Activated naive CD4-positive, alpha-beta T cell treated with anti-CD3 and anti-CD28 coated beads, Interleukin-2, amount 10 ng/mL, durations not matched to agents 7 days and 5 days (primary cell): ENCODE results near the gene C4A.
"Not testable (repeated sequence)": the region's sequence is repeated elsewhere in the genome, so short reads cannot be mapped to it uniquely, and the experiment has no call there.

Experiments used
- CTCF ChIA-PET: fragments of 350-600 bp; sonication (Branson Sonifier 250); formaldehyde crosslinking; loops from one replicate; lab custom pipeline; 2021; ENCODE audit warnings: antibody characterized with exemption; lab: Charles Lee
- DNase-seq: peaks from one replicate; pipeline ENCODE4 v3.0.0-alpha.2; 2020
- H3K27ac Mint-ChIP-seq: one replicate; pipeline ENCODE4 v1.8.0; 2021; ENCODE audit warnings: mild to moderate bottlenecking, moderate library complexity, mixed read lengths
- H3K27me3 Mint-ChIP-seq: one replicate; pipeline ENCODE4 v1.8.0; 2021; ENCODE audit warnings: mild to moderate bottlenecking, mixed read lengths
- H3K36me3 Mint-ChIP-seq: one replicate; pipeline ENCODE4 v1.8.0; 2021; ENCODE audit warnings: mixed read lengths
- H3K4me1 Mint-ChIP-seq: one replicate; pipeline ENCODE4 v1.8.0; 2021; ENCODE audit warnings: mixed read lengths
- H3K4me3 Mint-ChIP-seq: one replicate; pipeline ENCODE4 v1.8.0; 2021; ENCODE audit warnings: mild to moderate bottlenecking, moderate library complexity, mixed read lengths
- H3K9me3 Mint-ChIP-seq: one replicate; pipeline ENCODE4 v1.8.0; 2021; ENCODE audit warnings: mixed read lengths

C4A gene

GRCh38 chr6:31981744-31982143, at the start of gene C4A:
Gene C4A, plus strand, starts transcription at chr6:31982057. Its CDS starts 51 bp downstream, at chr6:31982108.
- H3K27me3 Mint-ChIP-seq, DNase-seq, H3K4me3 Mint-ChIP-seq, CTCF ChIA-PET, H3K9me3 Mint-ChIP-seq, H3K36me3 Mint-ChIP-seq, H3K27ac Mint-ChIP-seq: not testable (repeated sequence)
- peaks cover 19% of the 10 kb centered on the region for H3K4me1 Mint-ChIP-seq

GRCh38 chr6:31932137-31932536, 49.7 kb upstream of the C4A start:
- H3K27ac Mint-ChIP-seq, H3K4me1 Mint-ChIP-seq, H3K36me3 Mint-ChIP-seq, H3K4me3 Mint-ChIP-seq, H3K9me3 Mint-ChIP-seq, CTCF ChIA-PET, DNase-seq: not testable (repeated sequence)
- peaks cover 29% of the 10 kb centered on the region for H3K27me3 Mint-ChIP-seq

- Mint-ChIP-seq H3K4me1 (no peaks in the 10 kb centered on the region), H3K4me3 (no peak overlapping the region), H3K9me3 (no peaks in the 10 kb centered on the region), H3K27ac (no peak overlapping the region), H3K36me3 (no peaks in the 10 kb centered on the region), H3K27me3 (peaks cover 21% of the 10 kb centered on the region)
- no peak for DNase-seq
- CTCF ChIA-PET, result no interaction called here
These were observed 48.3 kb upstream of the C4A start for GRCh38 chr6:31933537-31933936.

- Mint-ChIP-seq H3K27ac (no peak overlapping the region), H3K36me3 (no peaks in the 10 kb centered on the region), H3K9me3 (no peaks in the 10 kb centered on the region), H3K4me3 (no peak overlapping the region), H3K27me3 (peaks cover 25% of the 10 kb centered on the region), H3K4me1 (no peaks in the 10 kb centered on the region)
- DNase-seq, result no peak
- CTCF ChIA-PET, result no interaction called here
These were observed 46.8 kb upstream of the C4A start for GRCh38 chr6:31935021-31935420.

- CTCF ChIA-PET, result no interaction called here
- H3K4me1 Mint-ChIP-seq, result no peaks in the 10 kb centered on the region
- H3K27ac Mint-ChIP-seq, result no peak overlapping the region
- no peaks in the 10 kb centered on the region for H3K9me3 Mint-ChIP-seq
- H3K27me3 Mint-ChIP-seq, result peaks cover 33% of the 10 kb centered on the region
- no peak overlapping the region for H3K4me3 Mint-ChIP-seq
- no peak for DNase-seq
- H3K36me3 Mint-ChIP-seq, result no peaks in the 10 kb centered on the region
These were observed 46.0 kb upstream of the C4A start for GRCh38 chr6:31935823-31936222.

GRCh38 chr6:31940256-31940664, 41.6 kb upstream of the C4A start:
- H3K9me3 Mint-ChIP-seq, result no peaks in the 10 kb centered on the region
- H3K4me1 Mint-ChIP-seq, result peaks cover under 1% of the 10 kb centered on the region
- no peaks in the 10 kb centered on the region for H3K36me3 Mint-ChIP-seq
- no peak overlapping the region for H3K27ac Mint-ChIP-seq
- CTCF ChIA-PET, result interaction anchor here (4.0 kb wide), 1 partner anchor 12 kb away, joined by 18 read pairs; no protein-coding TSS in a partner anchor
- DNase-seq, result no peak
- peaks cover 60% of the 10 kb centered on the region for H3K27me3 Mint-ChIP-seq
- no peak overlapping the region for H3K4me3 Mint-ChIP-seq

- no peak for DNase-seq
- no peaks in the 10 kb centered on the region for H3K36me3 Mint-ChIP-seq
- H3K27ac Mint-ChIP-seq, result no peak overlapping the region
- peaks cover 6% of the 10 kb centered on the region for H3K4me1 Mint-ChIP-seq
- peaks cover 69% of the 10 kb centered on the region for H3K27me3 Mint-ChIP-seq
- CTCF ChIA-PET, result interaction anchor here (0.8 kb wide), 1 partner anchor 26 kb away, joined by 3 read pairs; no protein-coding TSS in a partner anchor
- no peaks in the 10 kb centered on the region for H3K9me3 Mint-ChIP-seq
- H3K4me3 Mint-ChIP-seq, result no peak overlapping the region
These were observed 38.1 kb upstream of the C4A start for GRCh38 chr6:31943742-31944141.

- CTCF ChIA-PET, result interaction anchor here (0.6 kb wide), 1 partner anchor 9 kb away, joined by 3 read pairs; no protein-coding TSS in a partner anchor
- Mint-ChIP-seq H3K9me3 (no peaks in the 10 kb centered on the region), H3K36me3 (no peaks in the 10 kb centered on the region), H3K27ac (no peak overlapping the region), H3K4me3 (no peak overlapping the region), H3K27me3 (peaks cover 64% of the 10 kb centered on the region), H3K4me1 (peaks cover 6% of the 10 kb centered on the region)
- DNase-seq, result no peak
These were observed 36.7 kb upstream of the C4A start for GRCh38 chr6:31945154-31945506.

- peaks cover 58% of the 10 kb centered on the region for H3K27me3 Mint-ChIP-seq
- H3K4me3 Mint-ChIP-seq, result no peak within 1 kb of the TSS
- H3K4me1 Mint-ChIP-seq, result peaks cover 6% of the 10 kb centered on the region
- CTCF ChIA-PET, result interaction anchor here (0.6 kb wide), 1 partner anchor 9 kb away, joined by 3 read pairs; no protein-coding TSS in a partner anchor
- no peak within 1 kb of the TSS for H3K27ac Mint-ChIP-seq
- H3K9me3 Mint-ChIP-seq, result no peaks in the 10 kb centered on the region
- peaks cover under 1% of the 10 kb centered on the region for H3K36me3 Mint-ChIP-seq
- no peak for DNase-seq
These were observed 36.1 kb upstream of the C4A start, which contains the start of gene CFB for GRCh38 chr6:31945507-31946369. Gene CFB, plus strand, starts transcription at chr6:31946095. Its CDS starts 127 bp downstream, at chr6:31946222.

GRCh38 chr6:31946370-31946885, 35.4 kb upstream of the C4A start:
- no peak overlapping the region for H3K27ac Mint-ChIP-seq
- peaks cover 4% of the 10 kb centered on the region for H3K36me3 Mint-ChIP-seq
- H3K4me3 Mint-ChIP-seq, result no peak overlapping the region
- CTCF ChIA-PET, result no interaction called here
- peaks cover 6% of the 10 kb centered on the region for H3K4me1 Mint-ChIP-seq
- H3K27me3 Mint-ChIP-seq, result peaks cover 54% of the 10 kb centered on the region
- DNase-seq, result no peak
- H3K9me3 Mint-ChIP-seq, result no peaks in the 10 kb centered on the region

- CTCF ChIA-PET, result no interaction called here
- no peak overlapping the region for H3K4me3 Mint-ChIP-seq
- peaks cover 6% of the 10 kb centered on the region for H3K4me1 Mint-ChIP-seq
- peaks cover 4% of the 10 kb centered on the region for H3K36me3 Mint-ChIP-seq
- DNase-seq, result no peak
- peaks cover 47% of the 10 kb centered on the region for H3K27me3 Mint-ChIP-seq
- H3K27ac Mint-ChIP-seq, result no peak overlapping the region
- H3K9me3 Mint-ChIP-seq, result no peaks in the 10 kb centered on the region
These were observed 34.7 kb upstream of the C4A start for GRCh38 chr6:31947070-31947675.

GRCh38 chr6:31947864-31948263, 34.0 kb upstream of the C4A start:
- Mint-ChIP-seq H3K36me3 (peaks cover 6% of the 10 kb centered on the region), H3K27ac (no peak overlapping the region), H3K4me3 (no peak overlapping the region)

GRCh38 chr6:31948306-31948705, 33.6 kb upstream of the C4A start:
- no peak for DNase-seq
- peaks cover 36% of the 10 kb centered on the region for H3K27me3 Mint-ChIP-seq
- peaks cover 11% of the 10 kb centered on the region for H3K36me3 Mint-ChIP-seq
- H3K4me1 Mint-ChIP-seq, result peaks cover 6% of the 10 kb centered on the region
- CTCF ChIA-PET, result interaction anchor here (0.6 to 1.6 kb wide), 2 partner anchors 9 to 268 kb away, joined by 3 to 6 read pairs; no protein-coding TSS in a partner anchor
- no peak overlapping the region for H3K4me3 Mint-ChIP-seq
- no peak overlapping the region for H3K27ac Mint-ChIP-seq
- no peaks in the 10 kb centered on the region for H3K9me3 Mint-ChIP-seq

More at GRCh38 chr6:31947864-31948263, 34.0 kb upstream of the C4A start:
- CTCF ChIA-PET, result interaction anchor here (1.6 kb wide), 1 partner anchor 10 kb away, joined by 6 read pairs; no protein-coding TSS in a partner anchor
- Mint-ChIP-seq H3K9me3 (no peaks in the 10 kb centered on the region), H3K27me3 (peaks cover 40% of the 10 kb centered on the region), H3K4me1 (peaks cover 6% of the 10 kb centered on the region)
- DNase-seq, result no peak

- no peak for DNase-seq
- Mint-ChIP-seq H3K4me3 (no peak overlapping the region), H3K4me1 (peaks cover 6% of the 10 kb centered on the region), H3K9me3 (no peaks in the 10 kb centered on the region), H3K27me3 (peaks cover 30% of the 10 kb centered on the region), H3K27ac (no peak overlapping the region), H3K36me3 (peaks cover 17% of the 10 kb centered on the region)
- CTCF ChIA-PET, result interaction anchor here (0.6 to 1.6 kb wide), 2 partner anchors 9 to 269 kb away, joined by 3 to 6 read pairs; no protein-coding TSS in a partner anchor
These were observed 33.0 kb upstream of the C4A start for GRCh38 chr6:31948753-31949413.
